Spleen (tissue), 11 donors: ENCODE data around the gene SMIM28. TPM values are rescaled to one million over a fixed set of nuclear protein-coding genes. Genes with fewer than 3 reads are reported as not detected.

Experiments used
- DNase-seq: peaks from one replicate; pipeline ENCODE4 v3.0.0-alpha.2; 2020
- H3K27ac ChIP-seq, 8 donors: fragments of 200-600 bp; sonication (generic) in 7 of 8; 1 replicate in 4 of 8; 2 replicates in 4 of 8; pipeline versions ENCODE4 v1.5.0 to v1.8.0; 2016 to 2021; ENCODE audit warnings: inconsistent platforms in 4 of 8, mild to moderate bottlenecking in 4 of 8, moderate library complexity in 1 of 8
- H3K27me3 ChIP-seq, 7 donors: fragments of 200-600 bp; sonication (generic) in 6 of 7; replicated peaks in 1 of 7; 1 replicate in 4 of 7; 2 replicates in 3 of 7; pipeline versions ENCODE4 v1.5.0 to v1.8.0; 2016 to 2021; ENCODE audit warnings: inconsistent platforms in 3 of 7, mild to moderate bottlenecking in 1 of 7
- H3K36me3 ChIP-seq, 6 donors: fragments of 200-600 bp; sonication (generic) in 5 of 6; 1 replicate in 4 of 6; 2 replicates in 2 of 6; pipeline versions ENCODE4 v1.5.0 to v1.8.0; 2016 to 2021; ENCODE audit warnings: inconsistent platforms in 2 of 6
- H3K4me1 ChIP-seq, 6 donors: fragments of 200-600 bp; sonication (generic) in 5 of 6; 1 replicate in 3 of 6; 2 replicates in 3 of 6; pipeline versions ENCODE4 v1.5.0 to v1.8.0; 2016 to 2021; ENCODE audit warnings: inconsistent platforms in 3 of 6
- H3K4me3 ChIP-seq, 8 donors: fragments of 200-600 bp; sonication (generic) in 7 of 8; 1 replicate in 4 of 8; 2 replicates in 4 of 8; pipeline versions ENCODE4 v1.5.0 to v1.8.0; 2016 to 2021; ENCODE audit warnings: inconsistent platforms in 4 of 8, mild to moderate bottlenecking in 4 of 8, moderate library complexity in 2 of 8
- H3K9me3 ChIP-seq, 8 donors: fragments of 200-600 bp; sonication (generic) in 7 of 8; 1 replicate in 4 of 8; 2 replicates in 4 of 8; pipeline versions ENCODE4 v1.5.0 to v1.8.0; 2016 to 2021; ENCODE audit warnings: inconsistent platforms in 4 of 8
- CTCF ChIP-seq, 11 experiments: fragments of 200-600 bp in 7 of 11; fragments of 450-650 bp in 4 of 11; sonication (generic) in 4 of 11; IDR thresholded peaks in 8 of 11; conservative IDR thresholded peaks in 3 of 11; 1 replicate in 7 of 11; 2 replicates in 4 of 11; pipeline versions ENCODE4 v1.4.0 to v1.8.0; 2016 to 2021; ENCODE audit warnings: antibody characterized with exemption in 11 of 11, inconsistent platforms in 4 of 11, mild to moderate bottlenecking in 1 of 11
- POLR2A ChIP-seq, 3 donors: fragments of 450-650 bp; IDR thresholded peaks; one replicate each; pipeline ENCODE4 v1.5.1; 2017; ENCODE audit warnings: antibody characterized with exemption in 3 of 3, mild to moderate bottlenecking in 1 of 3
- POLR2AphosphoS5 ChIP-seq, 3 donors: sonication (generic); formaldehyde crosslinking; IDR thresholded peaks; one replicate each; pipeline ENCODE4 v1.5.1; 2017; ENCODE audit warnings: antibody characterized with exemption in 3 of 3
- WGBS, 5 donors: extraction: QIAGEN DNeasy Blood & Tissue Kit in 3 of 5; methylation state at CpG; one replicate each; pipeline versions ENCODE4 v1.1.5 to v1.1.7; 2013 to 2018; 5-methylcytosine and 5-hydroxymethylcytosine counted together
- intact Hi-C: fragments of 100-400 bp; cut with DNase I; formaldehyde crosslinking; loops from one replicate; pipeline ENCODE4 v1.15.0; 2023; ENCODE audit warnings: low total_unique reads
- polyA plus RNA-seq, 3 donors: library from polyadenylated mRNA; stranded (reverse); fragments of 200-250 nt; gene quantifications; one replicate each; pipeline ENCODE4 v1.2.1, GENCODE V29; 2013
- total RNA-seq, 7 donors: library from RNA; depleted of rRNA in 3 of 7; stranded (reverse); fragments of >200 nt in 3 of 7; fragmentation: NEBNext Ultra II Directional in 4 of 7; extraction: Animal tissue kit (Norgen Biotek cat#: 25700) in 4 of 7; gene quantifications; one replicate each; pipeline versions ENCODE4 v1.1.0 to v1.2.1, GENCODE V29; 2016 to 2021
- donor health status: healthy with polysubstance abuse.
- donor health status: DM: no; HTN: no; CAD: no; lungs with moderate emphysema.
- donor health status: DM: no; HTN: no; CAD: no.
- donor health status: Bipolar disorder and iron deficiency.
- donor health status: healthy.
- donor health status: DM: no; HTN: no; CAD: no.
- donor health status: DM: yes; HTN: yes; CAD: no.

SMIM28 gene
- total and polyA plus RNA-seq, 10 donors: not detected

- TF ChIP-seq POLR2AphosphoS5 (IDR thresholded peaks at IDR 0.05) (no peak), CTCF (IDR thresholded peaks at IDR 0.05 in 8 of 11, conservative IDR thresholded peaks at IDR 0.05 in 3 of 11) (no peak), POLR2A (IDR thresholded peaks at IDR 0.05) (no peak)
- DNase-seq: no peak
- intact Hi-C loops: no loop called here
- H3K27me3 ChIP-seq: no peaks in the 10 kb centered on the region
- peaks cover 5 to 25% (median 17%) of the 10 kb centered on the region in 6 donors for H3K36me3 ChIP-seq
- peak overlapping the region in 6 of 8 donors; percentile 71 to 91 (median 78) for H3K4me3 ChIP-seq
- H3K27ac ChIP-seq: peak overlapping the region in 4 of 8 donors; percentile 92 to 98 (median 96)
- peaks cover 0 to 43% (median 19%) of the 10 kb centered on the region in 6 donors for H3K4me1 ChIP-seq
- 83 to 93% (median 88%) methylated on average over 8 of the region's 8 CpGs for WGBS, 5 donors
- H3K9me3 ChIP-seq: no peaks in the 10 kb centered on the region
These were observed 25.1 kb downstream of the SMIM28 start for GRCh38 chr6:138402838-138403187.

GRCh38 chr6:138403324-138403800, 25.7 kb downstream of the SMIM28 start:
- peaks cover 5 to 30% (median 22%) of the 10 kb centered on the region in 6 donors for H3K36me3 ChIP-seq
- H3K27ac ChIP-seq: peak overlapping the region; percentile 89 to 98 (median 92)
- 0 to 1% (median 1%) methylated on average over 23 to 30 of the region's 30 CpGs for WGBS, 5 donors
- peak overlapping the region; percentile 54 to 91 (median 75) for H3K4me3 ChIP-seq
- H3K9me3 ChIP-seq: no peaks in the 10 kb centered on the region
- DNase-seq: peak; percentile 92
- H3K4me1 ChIP-seq: peaks cover 0 to 44% (median 19%) of the 10 kb centered on the region in 6 donors
- TF ChIP-seq POLR2A (IDR thresholded peaks at IDR 0.05) (no peak), POLR2AphosphoS5 (IDR thresholded peaks at IDR 0.05) (no peak), CTCF (IDR thresholded peaks at IDR 0.05 in 8 of 11, conservative IDR thresholded peaks at IDR 0.05 in 3 of 11) (no peak)
- intact Hi-C loops: no loop called here
- H3K27me3 ChIP-seq: no peaks in the 10 kb centered on the region

GRCh38 chr6:138403801-138404665, 26.3 kb downstream of the SMIM28 start, which contains the start of gene HEBP2:
TSS of gene HEBP2 (plus strand) at chr6:138404223. CDS start at chr6:138404496, 273 bp downstream.
- peak within 1 kb of the TSS; percentile 89 to 98 (median 92) for H3K27ac ChIP-seq
- H3K36me3 ChIP-seq: peaks cover 5 to 37% (median 28%) of the 10 kb centered on the region in 6 donors
- DNase-seq: peak; percentile 99
- peak; percentile 6 to 77 (median 71) for TF ChIP-seq CTCF (IDR thresholded peaks at IDR 0.05 in 8 of 11, conservative IDR thresholded peaks at IDR 0.05 in 3 of 11)
- peak in 2 of 3 donors; percentile 2 to 53 for TF ChIP-seq POLR2A (IDR thresholded peaks at IDR 0.05)
- TF ChIP-seq POLR2AphosphoS5 (IDR thresholded peaks at IDR 0.05): peak; percentile 82 to 91 (median 88)
- H3K27me3 ChIP-seq: no peaks in the 10 kb centered on the region
- intact Hi-C loops: no loop called here
- 0 to 1% (median 0%) methylated on average over 31 to 92 of the region's 92 CpGs for WGBS, 5 donors
- H3K4me3 ChIP-seq: peak within 1 kb of the TSS; percentile 54 to 91 (median 75)
- peaks cover 0 to 44% (median 19%) of the 10 kb centered on the region in 6 donors for H3K4me1 ChIP-seq
- H3K9me3 ChIP-seq: no peaks in the 10 kb centered on the region
